Spleen (tissue), 7 donors: ENCODE results near the gene TMEM91.

Experiments
- CTCF ChIP-seq, 11 experiments: fragments of 200-600 bp in 7 of 11; fragments of 450-650 bp in 4 of 11; sonication (generic) in 4 of 11; IDR thresholded peaks in 8 of 11; conservative IDR thresholded peaks in 3 of 11; 1 replicate in 7 of 11; 2 replicates in 4 of 11; pipeline versions ENCODE4 v1.4.0 to v1.8.0; 2016 to 2021; ENCODE audit warnings: antibody characterized with exemption in 11 of 11, inconsistent platforms in 4 of 11, mild to moderate bottlenecking in 1 of 11
- POLR2A ChIP-seq, 3 donors: fragments of 450-650 bp; IDR thresholded peaks; one replicate each; pipeline ENCODE4 v1.5.1; 2017; ENCODE audit warnings: antibody characterized with exemption in 3 of 3, mild to moderate bottlenecking in 1 of 3
- POLR2AphosphoS5 ChIP-seq, 3 donors: sonication (generic); formaldehyde crosslinking; IDR thresholded peaks; one replicate each; pipeline ENCODE4 v1.5.1; 2017; ENCODE audit warnings: antibody characterized with exemption in 3 of 3
- donor health status: DM: no; HTN: no; CAD: no; lungs with moderate emphysema.
- donor health status: DM: no; HTN: no; CAD: no.
- donor health status: DM: no; HTN: no; CAD: no.

- no peak for TF ChIP-seq CTCF (IDR thresholded peaks at IDR 0.05 in 8 of 11, conservative IDR thresholded peaks at IDR 0.05 in 3 of 11)
- TF ChIP-seq POLR2AphosphoS5 (IDR thresholded peaks at IDR 0.05): no peak
- no peak for TF ChIP-seq POLR2A (IDR thresholded peaks at IDR 0.05)
These were observed 48.0 kb upstream of the TMEM91 start for GRCh38 chr19:41328157-41328841.
